ENCODE data around the gene XIRP2. TPM values are rescaled to one million over a fixed set of nuclear protein-coding genes. Genes with fewer than 3 reads are reported as not detected.
A peak's percentile ranks its signal among the peaks of the same experiment; 100 is the strongest.

XIRP2 gene
- total RNA-seq, 1 experiment from 2014 or later = not detected

- H3K9me2 ChIP-seq (ENCODE audit: insufficient read depth) = no peaks in the 10 kb centered on the region
- H4K20me1 ChIP-seq (ENCODE audit: insufficient read depth) = no peaks in the 10 kb centered on the region
- ATAC-seq (no peak), DNase-seq (ENCODE audit: low read depth, low spot score) (no peak)
- intact Hi-C loops (cut with micrococcal nuclease) = no loop called here
- H3K36me3 ChIP-seq (ENCODE audit: control insufficient read depth in 1 of 2, insufficient read depth in 2 of 2, low read length in 2 of 2) = no peaks in the 10 kb centered on the region
- RAD21 ChIA-PET (ENCODE audit: low non-redundant PET in 1 of 2, low total read pairs in 2 of 2, uncharacterized antibody in 2 of 2, unreplicated experiment in 2 of 2) = no interaction called here
- no peak overlapping the region for H3K9ac ChIP-seq (ENCODE audit: low read length)
- H2AFZ ChIP-seq (ENCODE audit: low read depth, low read length, poor library complexity, severe bottlenecking) = no peak overlapping the region
- H3K27ac ChIP-seq (ENCODE audit: low read depth, low read length) = no peak overlapping the region
- no TSS peak for BruUV-seq (replicated peaks)
- H3K4me1 ChIP-seq (ENCODE audit: control insufficient read depth in 1 of 2, insufficient read depth in 2 of 2, low read length in 2 of 2) = peaks cover 0 to 13% of the 10 kb centered on the region in 2 experiments; a peak in 1 of 4 replicates
- H3K4me3 ChIP-seq (replicated peaks in 1 of 2; ENCODE audit: low read depth in 1 of 2, low read length in 2 of 2) = no peak overlapping the region
- TF ChIP-seq RAD21 (IDR thresholded peaks at IDR 0.05; ENCODE audit: low read depth) (no peak), SIN3A (IDR thresholded peaks at IDR 0.05; ENCODE audit: low read depth) (no peak), POLR2AphosphoS5 (IDR thresholded peaks at IDR 0.05; ENCODE audit: low read depth, low read length) (no peak), SP1 (IDR thresholded peaks at IDR 0.05; ENCODE audit: low read depth) (no peak), EZH2 (IDR thresholded peaks at IDR 0.05) (no peak), CTCF (IDR thresholded peaks at IDR 0.05 in 2 of 3, conservative IDR thresholded peaks at IDR 0.05 in 1 of 3; ENCODE audit: borderline replicate concordance in 1 of 3, insufficient read depth in 1 of 3, low read depth in 2 of 3, low read length in 2 of 3) (no peak), TCF7L2 (IDR thresholded peaks at IDR 0.05; ENCODE audit: borderline replicate concordance, extremely low read depth, insufficient read depth, insufficient read length) (no peak), ZNF274 (IDR thresholded peaks at IDR 0.05; ENCODE audit: low read depth, low read length) (no peak), ELF1 (IDR thresholded peaks at IDR 0.05; ENCODE audit: borderline replicate concordance, low read depth) (no peak), SRF (IDR thresholded peaks at IDR 0.05; ENCODE audit: low read depth) (no peak), FOSL1 (IDR thresholded peaks at IDR 0.05; ENCODE audit: low read depth) (no peak)
- H3K9me3 ChIP-seq (ENCODE audit: control insufficient read depth in 1 of 2, insufficient read depth in 1 of 2, low read depth in 1 of 2, low read length in 2 of 2) = no peaks in the 10 kb centered on the region
- no peaks in the 10 kb centered on the region for H3K27me3 ChIP-seq (ENCODE audit: insufficient read depth, low read length)
- POLR2A ChIA-PET = no interaction called here
- H3K4me2 ChIP-seq (ENCODE audit: low read length) = peak overlapping the region; percentile 33
- H3K79me2 ChIP-seq (ENCODE audit: insufficient read depth, low read length) = no peaks in the 10 kb centered on the region
- CTCF ChIA-PET = no interaction called here
These were observed 252.1 kb downstream of the XIRP2 start for GRCh38 chr2:167140330-167140729.
